IMR-90 (cell line): ENCODE data around the gene EPHA2.

Experiments
- BHLHE40 ChIP-seq: fragments of 150-350 bp; IDR thresholded peaks from 2 replicates; pipeline ENCODE4 v1.6.1; 2016; ENCODE audit warnings: mild to moderate bottlenecking, low read depth, low read length
- CEBPB ChIP-seq: IDR thresholded peaks from 2 replicates; pipeline ENCODE4 v1.6.1; 2012; ENCODE audit warnings: low read depth, low read length, improper control_type of control experiment
- CHD1 ChIP-seq: IDR thresholded peaks from 2 replicates; pipeline ENCODE4 v1.6.1; 2012; ENCODE audit warnings: low read depth, low read length, improper control_type of control experiment
- FOS ChIP-seq: fragments of 150-350 bp; IDR thresholded peaks from 2 replicates; pipeline ENCODE4 v1.6.1; 2016; ENCODE audit warnings: low read depth, low read length
- NFE2L2 ChIP-seq: fragments of 150-350 bp; IDR thresholded peaks from 2 replicates; pipeline ENCODE4 v1.6.1; 2016; ENCODE audit warnings: low read depth, mild to moderate bottlenecking, low read length
- POLR2A ChIP-seq: IDR thresholded peaks from 2 replicates; pipeline ENCODE4 v1.6.1; 2012; ENCODE audit warnings: mild to moderate bottlenecking, low read depth, low read length
- RAD21 ChIP-seq: IDR thresholded peaks from 2 replicates; pipeline ENCODE4 v1.6.1; 2012; ENCODE audit warnings: low read length, improper control_type of control experiment
- RCOR1 ChIP-seq: IDR thresholded peaks from 2 replicates; pipeline ENCODE4 v1.6.1; 2012; ENCODE audit warnings: mild to moderate bottlenecking, low read length, improper control_type of control experiment; ENCODE audit not compliant: insufficient replicate concordance
- RFX5 ChIP-seq: IDR thresholded peaks from 2 replicates; pipeline ENCODE4 v1.8.0; 2012; ENCODE audit warnings: low read depth, mild to moderate bottlenecking, low read length, moderate library complexity
- SMC3 ChIP-seq: fragments of 150-350 bp; IDR thresholded peaks from 2 replicates; pipeline ENCODE4 v1.6.1; 2016; ENCODE audit warnings: low read depth, mild to moderate bottlenecking, antibody characterized with exemption, low read length, moderate library complexity
- TF ChIP-seq, protein P1 (sequence below): conservative IDR thresholded peaks from 2 replicates; pipeline ENCODE4 v1.5.1; 2012; ENCODE audit warnings: mild to moderate bottlenecking, low read depth, low read length, improper control_type of control experiment
- TF ChIP-seq, protein P2 (sequence below): fragments of 150-350 bp; IDR thresholded peaks from 2 replicates; pipeline ENCODE4 v1.6.1; 2016; ENCODE audit warnings: low read depth, mild to moderate bottlenecking, low read length, moderate library complexity, borderline replicate concordance

DNA sequence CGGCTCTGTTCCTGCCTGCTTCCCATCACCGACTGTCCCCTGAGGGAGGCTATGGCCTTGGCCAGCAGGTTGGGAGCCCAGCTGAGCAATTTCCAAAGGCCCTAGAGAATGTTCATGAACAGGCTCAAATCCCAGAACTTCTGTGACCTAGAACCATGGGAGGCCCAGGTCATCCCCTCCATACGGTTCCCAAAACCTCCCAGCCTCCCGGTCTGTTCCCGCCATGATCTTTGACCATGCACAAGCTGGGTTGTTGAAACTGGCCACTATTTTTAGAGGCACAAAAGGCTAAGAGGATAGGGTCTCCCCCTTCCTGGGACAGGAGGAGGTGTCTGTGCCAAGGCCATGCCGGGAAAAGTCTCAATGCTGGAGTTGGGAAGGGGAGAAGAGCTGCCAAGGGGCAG, 27.5 kb downstream of the EPHA2 start:
- TF ChIP-seq RAD21 = no peak
- TF ChIP-seq RFX5 = no peak
- TF ChIP-seq, protein P1, sequence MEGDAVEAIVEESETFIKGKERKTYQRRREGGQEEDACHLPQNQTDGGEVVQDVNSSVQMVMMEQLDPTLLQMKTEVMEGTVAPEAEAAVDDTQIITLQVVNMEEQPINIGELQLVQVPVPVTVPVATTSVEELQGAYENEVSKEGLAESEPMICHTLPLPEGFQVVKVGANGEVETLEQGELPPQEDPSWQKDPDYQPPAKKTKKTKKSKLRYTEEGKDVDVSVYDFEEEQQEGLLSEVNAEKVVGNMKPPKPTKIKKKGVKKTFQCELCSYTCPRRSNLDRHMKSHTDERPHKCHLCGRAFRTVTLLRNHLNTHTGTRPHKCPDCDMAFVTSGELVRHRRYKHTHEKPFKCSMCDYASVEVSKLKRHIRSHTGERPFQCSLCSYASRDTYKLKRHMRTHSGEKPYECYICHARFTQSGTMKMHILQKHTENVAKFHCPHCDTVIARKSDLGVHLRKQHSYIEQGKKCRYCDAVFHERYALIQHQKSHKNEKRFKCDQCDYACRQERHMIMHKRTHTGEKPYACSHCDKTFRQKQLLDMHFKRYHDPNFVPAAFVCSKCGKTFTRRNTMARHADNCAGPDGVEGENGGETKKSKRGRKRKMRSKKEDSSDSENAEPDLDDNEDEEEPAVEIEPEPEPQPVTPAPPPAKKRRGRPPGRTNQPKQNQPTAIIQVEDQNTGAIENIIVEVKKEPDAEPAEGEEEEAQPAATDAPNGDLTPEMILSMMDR = no peak
- no peak for TF ChIP-seq BHLHE40
- TF ChIP-seq SMC3 = no peak
- no peak for TF ChIP-seq NFE2L2
- no peak for TF ChIP-seq POLR2A
- TF ChIP-seq RCOR1 = no peak
- no peak for TF ChIP-seq FOS
- TF ChIP-seq, protein P2, sequence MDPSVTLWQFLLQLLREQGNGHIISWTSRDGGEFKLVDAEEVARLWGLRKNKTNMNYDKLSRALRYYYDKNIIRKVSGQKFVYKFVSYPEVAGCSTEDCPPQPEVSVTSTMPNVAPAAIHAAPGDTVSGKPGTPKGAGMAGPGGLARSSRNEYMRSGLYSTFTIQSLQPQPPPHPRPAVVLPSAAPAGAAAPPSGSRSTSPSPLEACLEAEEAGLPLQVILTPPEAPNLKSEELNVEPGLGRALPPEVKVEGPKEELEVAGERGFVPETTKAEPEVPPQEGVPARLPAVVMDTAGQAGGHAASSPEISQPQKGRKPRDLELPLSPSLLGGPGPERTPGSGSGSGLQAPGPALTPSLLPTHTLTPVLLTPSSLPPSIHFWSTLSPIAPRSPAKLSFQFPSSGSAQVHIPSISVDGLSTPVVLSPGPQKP = no peak
- no peak for TF ChIP-seq CHD1
- TF ChIP-seq CEBPB = no peak
